A673 (cell line): ENCODE data around the gene MAP3K1. TPM values are rescaled to one million over a fixed set of nuclear protein-coding genes. Genes with fewer than 3 reads are reported as not detected.

Experiments
- BruUV-seq: library from RNA; stranded (reverse); fragments of 400-500 nt; replicated peaks from 2 replicates; lab custom pipeline; 2021; lab: Mats Ljungman, UMichigan
- CTCF ChIA-PET: fragments of 300-600 bp; sonication (Branson Sonifier 250); formaldehyde crosslinking; loops from one replicate; lab custom pipeline; 2022; ENCODE audit warnings: antibody characterized with exemption; lab: Charles Lee
- POLR2A ChIA-PET: fragments of 300-600 bp; sonication (Branson Sonifier 250); formaldehyde crosslinking; loops from one replicate; lab custom pipeline; 2022; ENCODE audit warnings: antibody characterized with exemption; ENCODE audit not compliant: low non-redundant PET; lab: Charles Lee
- DNase-seq: peaks from one replicate; pipeline ENCODE4 v3.0.0-alpha.2; 2015; ENCODE audit warnings: low spot score
- H3K27ac ChIP-seq: fragments of 200-600 bp; sonication (generic); 2 replicates; pipeline ENCODE4 v1.5.1; 2016; ENCODE audit warnings: mixed run types, low read depth, mild to moderate bottlenecking, mixed read lengths, antibody characterized with exemption, low read length; ENCODE audit not compliant: poor library complexity, severe bottlenecking
- H3K27me3 ChIP-seq: fragments of 200-600 bp; sonication (generic); replicated peaks from 2 replicates; pipeline ENCODE4 v1.6.1; 2017; ENCODE audit warnings: mixed run types, low read depth, mild to moderate bottlenecking, mixed read lengths, antibody characterized with exemption, low read length; ENCODE audit not compliant: insufficient read depth, poor library complexity
- H3K36me3 ChIP-seq: fragments of 200-600 bp; sonication (generic); 2 replicates; pipeline ENCODE4 v1.6.1; 2016; ENCODE audit warnings: mixed run types, mild to moderate bottlenecking, mixed read lengths, antibody characterized with exemption, low read length; ENCODE audit not compliant: insufficient read depth, poor library complexity, severe bottlenecking
- H3K4me1 ChIP-seq: fragments of 200-600 bp; sonication (generic); 2 replicates; pipeline ENCODE4 v1.6.1; 2017; ENCODE audit warnings: mixed run types, mild to moderate bottlenecking, mixed read lengths, antibody characterized with exemption, low read length; ENCODE audit not compliant: insufficient read depth, poor library complexity, severe bottlenecking
- H3K4me3 ChIP-seq: fragments of 200-600 bp; sonication (generic); 2 replicates; pipeline ENCODE4 v1.5.1; 2016; ENCODE audit warnings: low read depth, mixed run types, mild to moderate bottlenecking, mixed read lengths, low read length; ENCODE audit not compliant: poor library complexity, severe bottlenecking
- H3K9me3 ChIP-seq: fragments of 200-600 bp; sonication (generic); 2 replicates; pipeline ENCODE4 v1.6.1; 2016; ENCODE audit warnings: mixed run types, low read depth, mild to moderate bottlenecking, mixed read lengths, antibody characterized with exemption, low read length; ENCODE audit not compliant: poor library complexity, severe bottlenecking
- EZH2 ChIP-seq: fragments of 200-600 bp; sonication (generic); IDR thresholded peaks from 2 replicates; pipeline ENCODE4 v1.6.1; 2017; ENCODE audit warnings: borderline replicate concordance, low read depth, mild to moderate bottlenecking, mixed read lengths, antibody characterized with exemption, low read length; ENCODE audit not compliant: poor library complexity, severe bottlenecking
- intact Hi-C: fragments of 100-400 bp; cut with micrococcal nuclease; formaldehyde crosslinking; loops from one replicate; pipeline ENCODE4 v1.10.0; 2022; ENCODE audit not compliant: unreplicated experiment
- total RNA-seq: library from RNA; stranded (reverse); gene quantifications from 2 replicates; pipeline ENCODE4 v1.2.3, GENCODE V29; 2021
- TF ChIP-seq, protein P1 (sequence below): fragments of 300-800, 200-600 bp; sonication (generic); conservative IDR thresholded peaks from 2 replicates; pipeline ENCODE4 v1.5.1; 2017; ENCODE audit warnings: low read depth, mild to moderate bottlenecking, antibody characterized with exemption, low read length, moderate library complexity, mixed read lengths

The MAP3K1 gene
- total RNA-seq, 1 experiment from 2014 or later, result 7.2 TPM

DNA sequence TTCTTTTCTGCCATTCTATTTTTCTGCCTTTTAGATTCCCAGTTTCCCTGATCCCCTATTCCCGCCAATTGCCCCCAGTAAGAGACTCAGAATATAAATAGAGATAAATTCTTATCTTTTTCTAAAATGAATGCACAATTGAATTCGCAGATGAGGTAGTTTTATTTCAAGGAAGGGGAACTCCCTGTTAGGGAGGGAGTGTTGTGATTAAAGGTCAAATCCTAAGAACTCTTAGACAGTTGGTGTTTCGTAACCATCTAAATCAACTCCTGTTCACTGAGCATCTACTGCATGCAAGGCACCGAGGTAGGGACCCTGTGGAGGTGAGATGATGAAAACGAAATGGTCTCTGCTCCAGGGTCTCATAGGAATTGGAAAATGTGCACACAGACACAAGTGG is 7.7 kb upstream of the MAP3K1 start:
- H3K9me3 ChIP-seq, result no peaks in the 10 kb centered on the region
- no TSS peak for BruUV-seq
- H3K27me3 ChIP-seq, result no peaks in the 10 kb centered on the region
- TF ChIP-seq EZH2, result no peak
- TF ChIP-seq, protein P1, sequence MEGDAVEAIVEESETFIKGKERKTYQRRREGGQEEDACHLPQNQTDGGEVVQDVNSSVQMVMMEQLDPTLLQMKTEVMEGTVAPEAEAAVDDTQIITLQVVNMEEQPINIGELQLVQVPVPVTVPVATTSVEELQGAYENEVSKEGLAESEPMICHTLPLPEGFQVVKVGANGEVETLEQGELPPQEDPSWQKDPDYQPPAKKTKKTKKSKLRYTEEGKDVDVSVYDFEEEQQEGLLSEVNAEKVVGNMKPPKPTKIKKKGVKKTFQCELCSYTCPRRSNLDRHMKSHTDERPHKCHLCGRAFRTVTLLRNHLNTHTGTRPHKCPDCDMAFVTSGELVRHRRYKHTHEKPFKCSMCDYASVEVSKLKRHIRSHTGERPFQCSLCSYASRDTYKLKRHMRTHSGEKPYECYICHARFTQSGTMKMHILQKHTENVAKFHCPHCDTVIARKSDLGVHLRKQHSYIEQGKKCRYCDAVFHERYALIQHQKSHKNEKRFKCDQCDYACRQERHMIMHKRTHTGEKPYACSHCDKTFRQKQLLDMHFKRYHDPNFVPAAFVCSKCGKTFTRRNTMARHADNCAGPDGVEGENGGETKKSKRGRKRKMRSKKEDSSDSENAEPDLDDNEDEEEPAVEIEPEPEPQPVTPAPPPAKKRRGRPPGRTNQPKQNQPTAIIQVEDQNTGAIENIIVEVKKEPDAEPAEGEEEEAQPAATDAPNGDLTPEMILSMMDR, result no peak
- intact Hi-C loops, result no loop called here
- CTCF ChIA-PET, result no interaction called here
- H3K36me3 ChIP-seq, result no peaks in the 10 kb centered on the region
- DNase-seq, result no peak
- no peak overlapping the region for H3K4me3 ChIP-seq
- POLR2A ChIA-PET, result no interaction called here
- no peaks in the 10 kb centered on the region for H3K4me1 ChIP-seq
- no peak overlapping the region for H3K27ac ChIP-seq

DNA sequence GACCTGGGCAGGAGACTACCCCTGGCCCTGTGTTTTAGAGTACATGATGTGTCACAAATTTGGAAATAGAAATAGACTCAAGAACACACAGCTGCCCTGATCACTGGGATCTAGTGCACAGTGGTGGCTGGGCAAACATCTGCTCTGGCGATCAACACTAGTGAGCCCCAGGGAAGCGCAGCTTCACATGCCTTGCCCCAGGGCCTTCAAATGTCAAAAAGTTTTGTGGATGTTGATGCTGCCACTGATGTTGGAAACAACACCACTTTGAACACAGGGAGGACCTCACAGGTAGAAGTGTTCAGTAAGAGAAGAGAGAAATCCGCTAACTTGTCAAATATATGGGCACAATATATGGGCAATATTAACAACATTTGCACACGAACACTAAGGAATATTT is 7.1 kb upstream of the MAP3K1 start:
- Histone ChIP-seq H3K27me3 (no peaks in the 10 kb centered on the region), H3K4me1 (no peaks in the 10 kb centered on the region), H3K9me3 (no peaks in the 10 kb centered on the region), H3K27ac (no peak overlapping the region), H3K4me3 (no peak overlapping the region), H3K36me3 (no peaks in the 10 kb centered on the region)
- TF ChIP-seq EZH2, result no peak
- TF ChIP-seq, protein P1, result no peak
- POLR2A ChIA-PET, result no interaction called here
- intact Hi-C loops, result no loop called here
- DNase-seq, result no peak
- BruUV-seq, result no TSS peak
- CTCF ChIA-PET, result no interaction called here

DNA sequence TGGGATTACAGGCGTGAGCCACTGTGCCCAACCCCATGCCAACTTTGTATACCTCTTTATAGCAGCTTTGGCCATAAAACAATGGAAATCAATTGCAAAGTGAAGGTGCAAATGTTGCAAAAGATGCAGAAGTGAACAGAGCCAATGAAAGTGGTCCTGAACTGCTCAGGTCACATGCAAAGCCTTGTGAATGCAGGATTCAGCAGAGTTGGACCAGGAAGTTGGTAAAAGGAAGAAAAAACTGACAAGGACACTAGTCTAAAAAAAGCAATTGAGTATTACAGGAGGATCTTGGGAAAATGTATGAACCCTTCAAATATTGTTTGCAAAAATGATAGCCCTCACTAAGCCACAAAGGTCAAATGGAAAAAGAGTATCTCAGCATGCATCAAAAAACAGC is 4.5 kb upstream of the MAP3K1 start:
- Histone ChIP-seq H3K4me1 (peaks cover 3% of the 10 kb centered on the region), H3K4me3 (no peak overlapping the region), H3K36me3 (no peaks in the 10 kb centered on the region), H3K27me3 (no peaks in the 10 kb centered on the region), H3K27ac (no peak overlapping the region), H3K9me3 (no peaks in the 10 kb centered on the region)
- CTCF ChIA-PET, result no interaction called here
- TF ChIP-seq, protein P1, result no peak
- no peak for TF ChIP-seq EZH2
- POLR2A ChIA-PET, result no interaction called here
- no peak for DNase-seq
- BruUV-seq, result no TSS peak
- intact Hi-C loops, result no loop called here
